GM21786 (cell line): Measurements from ENCODE around the gene RAB3C.
"Not testable (repeated sequence)": the region's sequence is repeated elsewhere in the genome, so short reads cannot be mapped to it uniquely, and the experiment has no call there.

Source experiments
- ATAC-seq: cut with Tn5 transposase; IDR thresholded peaks from one replicate; pipeline ENCODE4 v1.9.1; 2021; ENCODE audit not compliant: unreplicated experiment

Gene RAB3C

DNA sequence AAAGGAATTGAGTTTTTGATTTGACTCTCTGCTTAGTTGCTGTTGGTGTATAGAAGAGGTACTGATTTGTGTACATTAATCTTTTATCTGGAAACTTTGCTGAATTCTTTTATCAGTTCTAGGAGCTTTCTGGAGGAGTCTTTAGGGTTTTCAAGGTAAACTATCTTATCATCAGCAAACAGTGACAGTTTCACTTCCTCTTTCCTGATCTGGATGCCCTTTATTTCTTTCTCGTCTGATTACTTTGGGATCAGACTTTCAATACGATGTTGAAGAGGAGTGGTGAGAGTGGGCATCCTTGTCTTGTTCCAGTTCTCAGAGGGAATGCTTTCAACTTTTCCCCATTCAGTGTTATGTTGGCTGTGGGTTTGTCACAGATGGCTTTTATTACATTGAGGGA is 17.7 kb downstream of the RAB3C start:
- ATAC-seq, result not testable (repeated sequence)

DNA sequence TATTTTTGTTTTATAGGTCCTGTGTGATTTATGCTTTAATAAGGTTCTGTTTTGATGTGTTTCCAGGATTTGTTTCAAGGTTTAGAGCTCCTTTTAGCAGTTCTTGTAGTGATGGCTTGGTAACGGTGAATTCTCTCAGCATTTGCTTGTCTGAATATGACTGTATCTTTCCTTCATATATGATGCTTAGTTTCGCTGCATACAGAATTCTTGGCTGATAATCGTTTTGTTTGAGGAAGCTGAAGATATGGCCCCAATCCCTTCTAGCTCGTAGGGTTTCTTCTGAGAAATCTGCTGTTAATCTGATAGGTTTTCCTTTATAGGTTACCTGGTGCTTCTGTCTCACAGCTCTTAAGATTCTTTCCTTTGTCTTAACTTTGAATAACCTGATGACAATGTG is 20.0 kb downstream of the RAB3C start:
- ATAC-seq, result not testable (repeated sequence)

DNA sequence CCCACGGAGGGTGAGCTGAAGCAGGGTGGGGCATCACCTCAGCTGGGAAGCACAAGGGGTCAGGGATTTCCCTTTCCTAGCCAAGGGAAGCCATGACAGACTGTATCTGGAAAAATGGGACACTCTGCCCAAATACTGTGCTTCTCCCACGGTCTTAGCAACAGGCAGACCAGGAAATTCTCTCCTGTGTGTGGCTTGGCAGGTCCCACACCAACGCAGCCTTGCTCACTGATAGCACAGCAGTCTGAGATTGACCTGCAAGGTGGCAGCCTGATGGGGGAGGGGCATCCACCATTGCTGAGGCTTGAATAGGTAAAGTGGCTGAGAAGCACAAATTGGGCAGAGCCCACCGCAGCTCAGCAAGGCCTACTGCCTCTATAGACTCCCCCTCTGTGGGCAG is 23.2 kb downstream of the RAB3C start:
- no peak for ATAC-seq

DNA sequence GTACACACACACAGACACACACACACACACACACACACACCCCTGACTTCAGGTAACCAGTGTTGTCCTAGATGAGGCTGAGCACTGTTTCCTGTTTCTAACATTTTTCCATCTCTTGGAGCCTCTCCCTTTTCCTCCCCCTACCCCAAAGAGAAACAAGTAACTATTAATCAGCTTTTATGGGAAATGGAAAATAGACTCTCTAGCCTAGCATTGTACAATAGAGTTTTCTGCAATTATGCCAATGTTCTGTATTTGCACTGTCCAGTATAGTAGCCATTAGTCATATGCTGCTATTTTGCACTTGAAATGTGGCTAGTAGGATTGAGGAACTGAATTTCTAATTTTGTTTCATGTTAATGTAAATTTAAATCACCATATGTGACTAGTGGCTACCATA is 33.1 kb downstream of the RAB3C start:
- no peak for ATAC-seq

DNA sequence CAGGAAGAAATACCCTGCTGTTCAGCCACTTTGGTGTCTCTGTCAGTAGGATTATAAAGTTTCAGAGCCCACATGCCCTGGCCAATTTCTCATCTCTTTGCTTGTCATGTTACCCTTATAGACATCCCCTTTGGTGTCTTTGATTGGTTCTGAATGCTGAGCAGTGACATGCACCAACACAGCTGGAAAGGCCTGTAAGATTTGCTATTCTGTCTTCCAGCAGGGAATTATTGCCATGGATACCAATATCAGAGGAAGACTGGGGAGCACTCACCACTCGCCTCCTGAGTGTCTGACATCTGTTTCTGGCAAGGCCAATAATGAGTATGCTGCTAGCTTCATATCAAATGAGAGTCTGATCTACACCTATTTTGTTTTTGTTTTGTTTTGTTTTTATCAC is 34.4 kb downstream of the RAB3C start:
- no peak for ATAC-seq

DNA sequence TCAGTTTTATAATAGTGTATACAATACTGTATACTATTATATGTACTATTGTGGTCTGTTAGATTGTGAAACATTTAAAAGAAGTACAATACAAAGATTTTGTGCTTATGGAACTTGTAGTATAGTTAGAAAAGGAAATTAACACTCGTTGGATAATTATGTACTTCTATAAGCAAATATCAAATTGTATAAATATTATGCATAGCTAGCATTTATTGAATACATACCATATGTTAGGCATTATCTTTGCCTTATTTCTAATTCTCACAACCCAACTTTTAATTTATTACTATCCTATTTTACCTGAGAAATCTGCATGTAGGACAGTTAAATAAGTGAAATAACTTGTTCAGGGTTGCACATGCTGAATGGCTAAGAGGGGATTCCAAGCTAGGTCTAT is 37.5 kb downstream of the RAB3C start:
- no peak for ATAC-seq

DNA sequence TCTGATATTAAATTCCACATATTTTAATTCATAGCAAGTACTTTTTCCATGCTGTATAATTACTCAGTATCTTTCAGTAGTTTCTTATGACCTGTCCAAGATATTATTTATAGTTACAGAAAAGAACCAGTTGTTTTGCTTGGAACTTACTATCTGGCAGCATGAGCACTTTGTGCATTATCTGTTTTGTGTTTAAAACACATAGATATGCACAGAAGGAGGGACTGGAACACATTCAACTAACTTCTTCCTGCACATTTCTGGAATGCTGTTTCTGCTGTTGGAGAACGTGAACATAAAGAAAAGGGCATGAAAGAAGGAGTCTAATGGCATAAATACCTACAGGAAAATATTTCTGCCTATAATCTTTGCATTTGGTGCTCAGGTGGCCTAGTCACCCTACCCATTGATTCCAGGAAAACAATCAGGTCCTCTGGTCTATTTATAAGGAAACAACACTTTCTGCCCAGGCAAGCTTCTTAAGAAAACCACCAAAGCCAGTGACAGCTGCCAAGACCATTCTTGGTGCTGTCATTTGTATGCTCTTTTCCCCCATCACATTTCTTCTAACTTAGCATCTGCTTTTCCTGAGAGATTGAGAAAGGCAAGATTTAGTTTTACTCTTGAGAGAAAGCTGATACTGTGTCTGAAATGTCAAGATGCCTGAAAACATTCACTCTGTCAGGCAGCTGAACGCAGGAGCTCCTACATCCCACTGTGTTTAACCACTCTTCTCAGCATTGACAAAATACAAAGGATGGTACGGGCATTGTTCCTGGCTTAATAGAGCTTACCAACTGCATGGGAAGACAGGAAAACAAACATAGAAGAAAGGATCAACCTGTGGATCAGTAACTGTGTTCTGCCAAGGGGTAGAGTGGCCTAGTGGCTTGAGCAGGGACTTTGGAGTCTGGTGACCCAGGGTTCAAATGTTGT is 40.3 kb downstream of the RAB3C start:
- ATAC-seq, result no peak

DNA sequence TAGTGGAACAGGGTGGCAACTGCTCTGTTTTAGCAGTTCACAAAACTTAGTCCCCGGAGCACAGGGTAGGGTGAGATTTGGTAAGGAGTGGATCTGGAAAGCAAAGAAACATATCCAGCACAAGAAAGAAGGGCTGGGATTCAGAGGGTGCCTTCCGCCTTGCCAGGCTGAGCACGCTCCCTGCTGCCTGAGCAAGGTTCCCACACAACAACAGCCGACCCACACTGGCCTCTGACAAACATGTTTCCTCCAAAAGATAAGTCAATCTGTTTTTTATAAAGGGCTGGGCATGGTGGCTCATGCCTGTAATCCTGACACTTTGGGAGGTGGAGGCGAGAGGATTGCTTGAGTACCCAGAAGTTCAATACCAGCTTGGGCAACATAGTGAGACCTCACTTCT is 45.8 kb downstream of the RAB3C start:
- no peak for ATAC-seq

DNA sequence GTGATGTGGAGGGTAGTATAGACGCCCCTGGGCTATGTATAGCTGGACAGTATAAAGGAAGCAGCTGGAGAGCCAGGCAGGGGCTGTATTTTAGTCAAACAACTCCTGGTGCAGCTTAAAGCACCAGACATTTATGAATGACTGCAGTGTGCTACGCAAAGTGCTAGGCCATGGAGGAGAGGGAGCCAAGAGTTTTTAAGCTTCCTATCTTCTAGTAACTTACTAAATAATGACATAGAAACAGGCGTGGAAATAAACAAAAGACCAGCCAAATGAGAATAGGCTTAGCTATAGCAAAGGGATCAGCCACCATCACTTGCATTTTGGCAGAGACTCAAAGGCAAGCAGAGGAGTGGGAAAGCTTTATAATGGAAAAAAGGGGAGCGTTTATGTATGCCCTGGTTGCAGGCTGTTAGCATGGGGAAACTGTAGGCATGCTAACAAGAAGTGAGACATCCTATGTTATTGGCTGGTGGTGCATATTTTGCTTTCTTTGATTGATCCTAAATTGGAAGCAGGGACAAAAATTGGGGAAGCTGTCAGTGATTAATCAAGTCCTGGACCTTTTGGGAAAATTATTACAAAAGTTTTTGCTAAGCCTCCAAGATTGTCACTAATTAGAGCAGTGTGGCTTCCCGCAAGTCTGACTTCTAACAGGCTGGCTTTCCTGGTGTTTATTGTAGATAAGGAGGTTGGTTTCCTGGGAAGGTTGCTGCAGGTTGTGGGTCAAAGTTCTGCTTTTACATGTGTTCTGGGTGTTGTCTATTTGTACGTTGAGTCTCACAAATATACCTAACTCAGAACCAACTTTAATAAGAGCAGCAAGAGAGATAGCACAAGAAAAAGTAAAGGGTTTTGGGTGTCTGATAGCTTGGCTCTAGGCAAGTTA is 46.6 kb downstream of the RAB3C start:
- ATAC-seq, result no peak

DNA sequence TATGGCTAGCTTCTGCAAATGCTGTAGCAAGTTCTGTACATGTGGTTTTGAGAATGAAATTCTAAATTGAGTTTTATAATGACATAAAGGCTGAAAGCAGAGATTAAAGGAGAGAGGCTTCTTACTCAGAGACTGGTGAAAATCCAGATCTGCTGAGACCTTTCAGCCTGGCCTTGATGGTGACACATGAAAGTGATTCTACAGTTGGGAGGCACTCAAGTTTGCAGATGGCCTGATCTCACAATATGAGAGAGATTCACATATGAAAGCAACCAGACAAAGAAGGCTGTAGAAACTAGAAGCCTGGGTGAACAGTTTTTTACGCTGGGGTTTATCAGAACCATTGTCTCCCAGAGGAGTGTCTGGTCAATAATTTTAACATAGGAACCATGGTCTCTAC is 49.0 kb downstream of the RAB3C start:
- ATAC-seq, result no peak

DNA sequence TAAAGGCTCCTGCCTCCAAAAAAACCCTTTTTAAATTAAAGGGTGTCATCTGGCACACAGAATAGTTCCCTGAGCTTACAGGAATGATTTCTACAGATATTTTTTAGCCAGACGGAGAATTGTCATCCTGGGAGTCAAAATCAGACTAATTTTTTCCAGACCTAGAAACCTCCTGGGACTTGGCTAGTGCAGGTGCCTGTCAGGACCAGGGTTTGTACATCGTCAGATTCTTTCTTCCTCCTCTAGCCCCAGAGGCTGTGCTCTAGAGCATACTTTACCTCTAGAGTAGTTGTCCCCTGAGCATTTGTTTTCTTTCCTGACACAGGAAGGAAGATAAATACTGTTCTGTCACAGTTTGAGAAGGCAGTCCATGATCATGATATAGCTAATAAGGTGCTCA is 52.5 kb downstream of the RAB3C start:
- ATAC-seq, result no peak

DNA sequence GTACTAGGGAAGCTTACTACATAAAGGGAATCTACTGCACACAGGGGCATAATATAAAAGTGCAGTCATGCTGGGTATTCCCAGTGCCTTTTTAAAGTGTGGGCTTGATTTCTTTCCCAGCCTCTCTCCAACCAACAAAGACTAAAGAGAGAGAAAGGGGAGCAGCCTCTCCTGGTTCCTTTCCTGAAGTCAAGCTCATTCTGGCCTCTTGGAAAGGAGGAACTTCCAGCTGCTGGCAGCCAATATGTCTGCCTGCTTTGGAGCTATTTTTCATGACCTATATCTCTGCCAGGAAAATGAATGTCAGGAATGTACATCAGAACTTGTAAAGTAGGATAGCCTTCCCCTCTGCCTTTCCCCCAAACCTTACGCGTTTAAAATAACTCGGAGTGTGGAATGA is 57.1 kb downstream of the RAB3C start:
- no peak for ATAC-seq

DNA sequence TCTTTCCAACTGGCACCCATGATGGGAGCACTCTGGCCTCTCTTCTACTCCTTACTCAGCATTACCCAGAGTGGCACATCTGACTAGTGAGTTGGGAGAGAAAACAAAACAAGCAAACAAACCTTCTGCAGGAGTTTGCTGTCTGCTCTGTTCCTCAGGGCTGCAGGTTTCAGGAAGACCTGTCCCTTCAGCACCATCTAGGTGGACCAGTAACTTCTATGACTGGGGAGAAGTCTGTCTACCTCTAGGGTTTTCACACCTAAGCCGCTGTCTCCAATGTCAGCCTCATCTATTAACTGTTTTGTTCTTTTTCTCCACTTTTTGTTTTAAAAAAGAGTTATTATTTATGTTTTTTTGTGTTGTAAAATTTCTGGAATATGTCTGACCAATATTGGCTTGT is 58.7 kb downstream of the RAB3C start:
- ATAC-seq, result no peak

DNA sequence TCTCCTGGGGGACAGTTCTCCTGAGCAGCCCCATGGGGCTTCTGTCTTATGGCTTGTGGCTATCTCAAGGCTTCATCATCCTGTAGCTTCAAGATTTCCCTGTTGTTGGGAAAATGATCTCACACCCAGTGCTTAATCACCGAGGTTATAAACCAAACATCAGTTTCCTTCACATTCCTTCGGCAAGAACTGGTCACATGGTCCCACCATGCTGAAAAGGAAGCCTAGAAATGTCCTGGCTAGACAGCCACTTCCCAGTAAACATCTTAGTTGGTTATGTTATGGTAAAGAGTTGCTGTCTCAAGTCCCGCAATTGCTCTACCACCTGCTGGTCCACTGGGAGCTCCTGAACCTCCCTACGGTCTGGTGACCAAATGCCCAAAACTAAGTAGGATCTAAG is 66.0 kb downstream of the RAB3C start:
- no peak for ATAC-seq

DNA sequence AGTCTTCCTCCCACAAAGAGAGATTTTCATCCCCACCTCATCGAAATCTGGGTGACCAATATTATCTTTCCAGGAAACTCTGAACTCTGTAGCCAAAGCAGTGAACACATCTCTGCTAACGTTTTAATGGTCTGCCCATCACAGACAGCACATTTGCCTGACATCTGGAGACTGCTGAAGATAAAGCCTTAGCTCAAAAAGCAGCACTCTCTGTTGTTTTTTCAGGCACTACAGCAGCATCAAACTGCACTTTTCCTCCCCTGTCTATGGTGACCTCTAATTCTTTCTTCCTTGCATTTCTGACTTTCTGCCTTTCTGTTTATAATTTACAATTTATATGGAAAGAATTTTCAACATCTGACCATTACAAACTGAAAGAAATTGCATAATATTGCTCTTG is 66.8 kb downstream of the RAB3C start:
- ATAC-seq, result no peak

DNA sequence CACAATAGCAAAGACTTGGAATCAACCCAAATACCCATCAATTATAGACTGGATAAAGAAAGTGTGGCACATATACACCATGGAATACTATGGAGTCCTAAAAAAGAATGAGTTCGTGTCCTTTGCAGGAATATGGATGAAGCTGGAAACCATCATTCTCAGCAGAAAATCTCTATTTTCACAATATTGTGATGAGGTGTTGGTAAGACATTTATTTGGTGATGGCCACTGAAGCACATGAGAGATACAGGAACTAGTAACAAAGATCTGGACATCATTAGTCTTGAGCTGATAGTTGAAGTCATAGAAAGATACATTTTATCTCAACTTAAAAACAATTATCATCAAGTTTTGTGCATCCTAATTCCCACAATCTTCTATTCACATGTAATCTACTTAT is 70.6 kb downstream of the RAB3C start:
- no peak for ATAC-seq

DNA sequence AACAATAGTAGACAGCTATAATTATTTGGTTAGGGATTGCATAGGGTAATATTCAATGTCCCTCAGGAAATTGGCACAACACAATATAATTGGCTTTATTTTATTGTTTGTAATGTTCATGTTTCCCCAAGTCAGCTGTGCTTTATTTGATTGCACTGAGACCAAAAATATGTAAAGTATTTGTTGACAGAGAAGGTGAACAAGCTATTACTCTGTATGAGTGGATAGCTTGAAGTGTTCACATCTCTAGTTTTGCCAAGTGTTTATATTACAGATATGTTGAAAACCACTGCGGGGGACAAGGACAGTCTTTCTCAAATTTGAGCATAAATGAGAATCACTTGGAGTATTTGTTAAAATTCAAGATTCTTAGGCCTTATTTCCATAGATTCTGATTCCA is 83.3 kb downstream of the RAB3C start:
- no peak for ATAC-seq

DNA sequence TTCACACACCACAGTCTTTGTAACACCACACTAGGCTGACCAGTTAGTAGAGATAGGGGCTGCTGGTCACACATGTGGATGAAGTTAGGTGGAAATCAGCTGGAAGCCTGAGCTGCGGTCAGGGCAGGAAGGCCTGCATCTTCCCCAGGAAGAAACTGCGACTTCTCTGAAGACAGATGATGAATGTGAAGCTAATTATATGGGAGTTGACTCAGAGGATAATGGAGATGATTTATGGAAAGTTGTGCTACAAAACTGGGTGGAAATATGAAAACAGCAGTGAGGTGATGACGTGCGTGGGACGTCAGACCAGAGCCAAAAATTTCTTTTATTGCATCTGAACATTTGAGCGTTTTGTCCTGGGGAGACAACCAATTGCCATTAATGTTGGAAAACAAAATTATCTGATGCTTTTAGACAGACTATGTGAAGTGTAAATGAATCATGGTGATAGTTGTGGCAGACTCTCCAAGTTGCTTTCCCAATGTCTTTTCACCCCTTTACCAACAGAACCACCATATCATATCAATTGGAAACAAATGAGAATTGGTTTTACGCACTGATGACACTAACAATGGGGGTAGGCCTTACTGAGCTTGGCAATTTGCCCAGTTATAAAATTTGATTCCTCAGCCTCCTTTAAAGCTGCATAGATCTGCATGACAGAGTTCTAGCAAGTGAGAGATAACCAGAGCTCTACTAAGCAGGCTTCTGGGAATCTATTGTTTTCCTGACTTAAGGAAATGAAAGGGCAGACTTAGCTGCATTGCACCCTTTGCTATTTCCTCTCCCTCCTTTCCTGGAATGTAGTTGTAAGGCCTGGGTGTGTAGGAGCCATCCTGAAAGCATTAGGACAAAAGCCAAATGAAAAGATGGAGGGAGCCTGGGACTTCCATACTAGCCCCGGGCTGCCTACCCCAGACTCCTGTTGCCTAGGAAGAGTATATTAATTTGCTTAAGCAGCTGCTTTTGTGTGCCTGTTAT is 84.0 kb downstream of the RAB3C start:
- ATAC-seq, result no peak

DNA sequence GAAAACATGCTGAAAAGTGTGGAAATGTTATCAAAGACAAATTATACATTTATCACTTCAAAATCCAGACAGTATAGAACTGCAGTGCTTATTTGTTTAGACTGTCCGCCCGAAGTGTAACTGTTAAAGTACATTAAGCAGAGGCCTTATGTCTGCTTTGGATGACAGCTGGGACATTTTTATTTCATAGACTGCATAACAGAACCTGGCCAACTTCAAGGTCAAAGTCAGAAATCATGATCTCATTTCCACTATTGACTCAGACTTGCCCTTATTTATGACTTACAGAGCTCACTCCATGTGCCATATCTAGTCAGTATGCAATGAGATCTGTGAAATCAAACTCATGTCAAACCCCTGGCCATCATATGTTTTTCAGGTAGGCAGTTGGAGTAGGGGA is 87.7 kb downstream of the RAB3C start:
- ATAC-seq, result no peak

DNA sequence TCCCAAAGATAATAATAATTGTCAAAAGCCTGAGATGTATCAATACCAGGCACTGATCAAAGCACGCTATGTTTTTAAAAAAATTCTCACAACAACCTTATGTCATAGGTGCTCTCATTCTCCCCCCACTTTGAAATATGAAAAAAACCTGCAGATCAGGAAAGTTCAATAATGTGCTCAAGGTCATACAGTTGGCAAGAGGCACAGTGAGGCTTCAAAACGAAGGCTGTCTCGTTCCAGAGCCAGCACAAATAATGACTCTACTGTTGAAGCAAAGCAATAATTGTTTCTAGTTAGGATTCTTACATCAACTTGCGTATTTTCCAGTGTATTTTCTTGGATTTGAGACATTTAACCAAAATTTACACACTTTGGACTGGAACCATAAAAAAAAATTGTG is 88.3 kb downstream of the RAB3C start:
- ATAC-seq, result no peak

DNA sequence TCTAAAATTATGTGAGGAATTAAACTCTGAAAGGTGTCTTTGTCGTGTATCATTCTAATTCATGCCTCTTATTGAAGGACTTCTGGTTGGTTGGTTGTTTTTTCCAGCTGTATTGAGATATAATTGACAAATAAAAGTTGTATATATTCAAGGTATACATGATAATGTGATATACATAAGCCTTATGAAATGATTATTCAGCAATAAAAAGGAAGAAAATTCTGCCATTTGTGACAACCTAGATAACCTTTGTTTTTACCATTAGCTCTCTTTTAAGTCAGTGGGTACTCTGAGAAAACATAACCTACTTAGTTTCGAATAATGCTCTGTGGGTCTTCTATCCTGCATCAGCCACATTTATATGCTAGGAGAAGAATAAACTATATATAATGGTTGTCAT is 89.6 kb downstream of the RAB3C start:
- ATAC-seq, result no peak
